HL-60/S4 (cell line): ENCODE results near the gene PTPRN2.

ENCODE experiments used
- in situ Hi-C: fragments of 300-500 bp; cut with MboI; formaldehyde crosslinking; loops from 2 replicates; pipeline ENCODE4 v1.14.3; 2022; ENCODE audit warnings: low sequenced_read_pairs

PTPRN2 gene

GRCh38 chr7:157586426-157586955 lies 1001.1 kb downstream of the PTPRN2 start:
- in situ Hi-C loops = no loop called here

- in situ Hi-C loops = no loop called here
Observed at GRCh38 chr7:157585113-157585861, 1002.3 kb downstream of the PTPRN2 start.

GRCh38 chr7:157584420-157584819 lies 1003.2 kb downstream of the PTPRN2 start:
- in situ Hi-C loops = no loop called here

- in situ Hi-C loops = no loop called here
Observed at GRCh38 chr7:157581740-157582139, 1005.9 kb downstream of the PTPRN2 start.

GRCh38 chr7:157580324-157580723 lies 1007.3 kb downstream of the PTPRN2 start:
- in situ Hi-C loops = no loop called here

- in situ Hi-C loops = no loop called here
Observed at GRCh38 chr7:157579425-157579824, 1008.2 kb downstream of the PTPRN2 start.

GRCh38 chr7:157577796-157578339 lies 1009.8 kb downstream of the PTPRN2 start:
- in situ Hi-C loops = no loop called here

GRCh38 chr7:157577061-157577460 lies 1010.6 kb downstream of the PTPRN2 start:
- in situ Hi-C loops = no loop called here

GRCh38 chr7:157576415-157576814 lies 1011.2 kb downstream of the PTPRN2 start:
- in situ Hi-C loops = no loop called here

- in situ Hi-C loops = no loop called here
Observed at GRCh38 chr7:157575777-157576176, 1011.8 kb downstream of the PTPRN2 start.

GRCh38 chr7:157574914-157575586 lies 1012.6 kb downstream of the PTPRN2 start:
- in situ Hi-C loops = no loop called here

- in situ Hi-C loops = no loop called here
Observed at GRCh38 chr7:157574120-157574825, 1013.4 kb downstream of the PTPRN2 start.

GRCh38 chr7:157573244-157573643 lies 1014.4 kb downstream of the PTPRN2 start:
- in situ Hi-C loops = no loop called here

GRCh38 chr7:157572622-157573021 lies 1015.0 kb downstream of the PTPRN2 start:
- in situ Hi-C loops = no loop called here

GRCh38 chr7:157570531-157571200 lies 1017.0 kb downstream of the PTPRN2 start:
- in situ Hi-C loops = no loop called here

- in situ Hi-C loops = no loop called here
Observed at GRCh38 chr7:157569967-157570366, 1017.7 kb downstream of the PTPRN2 start.

GRCh38 chr7:157568770-157569584 lies 1018.6 kb downstream of the PTPRN2 start:
- in situ Hi-C loops = no loop called here

- in situ Hi-C loops = no loop called here
Observed at GRCh38 chr7:157568106-157568769, 1019.4 kb downstream of the PTPRN2 start.

GRCh38 chr7:157567666-157568065 lies 1020.0 kb downstream of the PTPRN2 start:
- in situ Hi-C loops = no loop called here
